Bronchial epithelial cell (primary cell): ENCODE data around the gene SH3RF1. TPM values are rescaled to one million over a fixed set of nuclear protein-coding genes. Genes with fewer than 3 reads are reported as not detected.

Source experiments
- DNase-seq: peaks from one replicate; pipeline ENCODE4 v3.0.0-alpha.2; 2010; ENCODE audit warnings: low read depth
- FAIRE-seq: peaks from 2 replicates; lab custom pipeline; 2011; peaks lifted over from hg19 to GRCh38; lab: Jason Lieb, UNC
- H3K27me3 ChIP-seq: 2 replicates; pipeline ENCODE4 v1.5.1; 2011; ENCODE audit warnings: low read length; ENCODE audit not compliant: control insufficient read depth, insufficient read depth
- H3K36me3 ChIP-seq: 2 replicates; pipeline ENCODE4 v1.5.1; 2011; ENCODE audit warnings: low read length; ENCODE audit not compliant: control insufficient read depth, insufficient read depth
- H3K4me3 ChIP-seq: 2 replicates; pipeline ENCODE4 v1.5.1; 2011; ENCODE audit warnings: mild to moderate bottlenecking, low read depth, low read length, control low read depth
- CTCF ChIP-seq: IDR thresholded peaks from 2 replicates; pipeline ENCODE4 v1.5.1; 2011; ENCODE audit warnings: mild to moderate bottlenecking, moderate library complexity, low read length, control low read depth, inconsistent platforms; ENCODE audit not compliant: insufficient read depth, severe bottlenecking
- total RNA-seq: library from RNA; depleted of rRNA; stranded (reverse); fragments of >200 nt; gene quantifications from 2 replicates; pipeline ENCODE4 v1.2.1, GENCODE V29; 2014

Gene SH3RF1
- total RNA-seq, 1 donor from 2014 or later, result 9.0 TPM

DNA sequence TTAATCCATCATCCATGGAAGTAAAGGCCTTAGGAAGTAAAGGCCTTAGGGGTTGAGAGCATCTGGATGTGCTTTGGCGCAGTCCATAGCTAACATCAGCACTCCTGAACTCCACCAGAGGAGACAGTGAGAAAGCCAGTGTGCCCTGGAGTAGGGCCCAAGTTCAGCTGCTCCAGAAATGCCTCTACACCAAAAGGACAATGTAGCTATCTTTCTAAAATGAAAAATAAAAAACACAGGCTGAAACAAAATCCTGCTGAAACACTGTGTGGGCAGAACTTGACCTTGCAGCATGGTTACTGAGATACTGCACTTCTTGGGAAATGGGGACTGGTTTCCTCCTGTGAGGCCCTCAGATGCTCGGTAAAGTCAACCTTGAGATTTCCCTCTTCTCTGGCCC lies 29.3 kb downstream of the SH3RF1 start:
- no peak overlapping the region for H3K4me3 ChIP-seq
- FAIRE-seq (no peak), DNase-seq (no peak)
- H3K27me3 ChIP-seq, result no peaks in the 10 kb centered on the region
- TF ChIP-seq CTCF, result no peak
- H3K36me3 ChIP-seq, result peaks cover 1% of the 10 kb centered on the region

DNA sequence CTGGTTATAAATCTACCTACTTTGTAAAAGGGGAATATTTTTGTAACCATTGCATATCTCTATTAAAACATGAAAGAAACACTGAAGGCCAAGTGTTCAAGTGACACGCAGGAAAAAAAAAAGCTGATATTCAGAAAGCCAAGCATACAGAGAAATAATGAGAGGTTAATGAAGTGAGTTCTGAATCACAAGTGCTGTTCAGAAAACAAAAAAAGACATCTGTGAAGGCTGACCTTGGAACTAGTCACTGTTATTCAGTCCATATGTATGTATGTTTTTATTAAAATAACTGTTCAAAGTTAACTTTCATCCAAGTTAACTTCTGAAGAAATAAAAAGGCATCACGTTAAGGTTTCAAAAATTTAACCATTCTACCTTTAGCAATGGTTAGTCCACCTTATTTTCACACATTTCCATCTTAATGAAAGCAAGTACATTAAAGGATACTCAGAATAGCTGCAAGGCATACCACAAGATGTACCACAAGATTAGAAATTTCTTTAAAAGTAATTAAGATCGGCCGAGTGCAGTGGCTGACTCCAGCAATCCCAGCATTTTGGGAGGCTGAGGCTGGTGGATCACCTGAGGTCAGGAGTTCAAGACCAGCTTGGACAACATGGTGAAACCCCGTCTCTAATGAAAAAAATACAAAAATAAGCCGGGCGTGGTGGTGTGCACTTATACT lies 31.4 kb downstream of the SH3RF1 start:
- Histone ChIP-seq H3K4me3 (no peak overlapping the region), H3K27me3 (no peaks in the 10 kb centered on the region), H3K36me3 (peaks cover 1% of the 10 kb centered on the region)
- DNase-seq (no peak), FAIRE-seq (no peak)
- no peak for TF ChIP-seq CTCF

- DNase-seq (peak; percentile 65), FAIRE-seq (no peak)
- Histone ChIP-seq H3K4me3 (no peak overlapping the region), H3K36me3 (peaks cover 1% of the 10 kb centered on the region), H3K27me3 (no peaks in the 10 kb centered on the region)
- TF ChIP-seq CTCF, result no peak
These were observed 32.3 kb downstream of the SH3RF1 start for GRCh38 chr4:169238445-169238844.

GRCh38 chr4:169236873-169237626 lies 33.7 kb downstream of the SH3RF1 start:
- no peak for FAIRE-seq
- no peak for DNase-seq
- TF ChIP-seq CTCF, result no peak

DNA sequence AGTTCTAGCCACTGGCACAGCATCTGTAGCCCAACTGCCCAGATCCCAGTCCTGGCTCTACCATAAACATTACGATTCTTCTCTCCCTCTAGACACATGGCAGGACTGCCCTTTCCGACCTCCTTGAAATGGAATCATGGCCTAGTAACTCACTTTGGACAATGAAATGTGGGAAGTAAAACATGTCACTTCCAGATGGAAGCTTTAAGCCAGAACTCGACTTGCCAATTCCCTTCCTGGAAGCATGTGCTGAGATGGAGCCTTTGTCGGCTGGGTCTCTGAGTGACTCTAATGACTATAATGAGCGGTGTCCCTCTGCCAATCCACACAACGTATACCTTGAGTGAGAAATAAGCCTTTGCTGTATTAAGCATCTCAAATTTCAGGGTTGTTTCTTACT lies 34.7 kb downstream of the SH3RF1 start:
- Histone ChIP-seq H3K36me3 (no peaks in the 10 kb centered on the region), H3K4me3 (no peak overlapping the region), H3K27me3 (no peaks in the 10 kb centered on the region)
- DNase-seq (no peak), FAIRE-seq (no peak)
- TF ChIP-seq CTCF, result no peak

More at GRCh38 chr4:169236873-169237626, 33.7 kb downstream of the SH3RF1 start:
- Histone ChIP-seq H3K4me3 (no peak overlapping the region), H3K27me3 (no peaks in the 10 kb centered on the region), H3K36me3 (no peaks in the 10 kb centered on the region)
